Adrenal gland (tissue), 5 donors: Measurements from ENCODE around the gene ZBTB14.

Source experiments
- POLR2A ChIP-seq, 2 donors: fragments of 450-650 bp; IDR thresholded peaks; one replicate each; pipeline ENCODE4 v1.6.1; 2017; ENCODE audit warnings: antibody characterized with exemption in 2 of 2, mild to moderate bottlenecking in 2 of 2, moderate library complexity in 1 of 2
- TF ChIP-seq, protein P1 (sequence below), 6 experiments: fragments of 450-650 bp in 4 of 6; fragments of 200-600 bp in 2 of 6; sonication (generic) in 1 of 6; IDR thresholded peaks; 1 replicate in 5 of 6; 2 replicates in 1 of 6; pipeline versions ENCODE4 v1.5.1 to v1.8.0; 2016 to 2021; ENCODE audit warnings: antibody characterized with exemption in 6 of 6, mild to moderate bottlenecking in 2 of 6, moderate library complexity in 1 of 6
- donor health status: DM: no; HTN: no; CAD: no.

DNA sequence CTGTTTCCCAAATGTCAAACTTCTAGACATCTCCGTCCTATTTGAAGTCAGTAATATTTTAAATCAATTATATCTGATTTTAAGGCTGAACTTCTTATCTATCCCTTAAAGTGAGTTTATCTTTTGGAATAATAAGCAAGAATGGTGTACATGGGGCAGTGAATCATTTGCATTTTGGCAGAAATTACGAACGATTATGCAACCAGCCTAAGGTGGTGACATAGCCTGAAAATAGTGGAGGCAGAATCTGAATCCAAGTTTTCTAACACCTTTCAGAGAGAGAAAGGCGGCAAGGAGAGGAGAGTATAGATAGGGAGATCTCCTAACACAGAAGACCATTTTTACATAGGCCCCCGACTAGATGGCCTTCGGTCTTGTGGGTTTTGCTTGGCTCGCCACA lies 10.7 kb downstream of the ZBTB14 start:
- TF ChIP-seq, protein P1, sequence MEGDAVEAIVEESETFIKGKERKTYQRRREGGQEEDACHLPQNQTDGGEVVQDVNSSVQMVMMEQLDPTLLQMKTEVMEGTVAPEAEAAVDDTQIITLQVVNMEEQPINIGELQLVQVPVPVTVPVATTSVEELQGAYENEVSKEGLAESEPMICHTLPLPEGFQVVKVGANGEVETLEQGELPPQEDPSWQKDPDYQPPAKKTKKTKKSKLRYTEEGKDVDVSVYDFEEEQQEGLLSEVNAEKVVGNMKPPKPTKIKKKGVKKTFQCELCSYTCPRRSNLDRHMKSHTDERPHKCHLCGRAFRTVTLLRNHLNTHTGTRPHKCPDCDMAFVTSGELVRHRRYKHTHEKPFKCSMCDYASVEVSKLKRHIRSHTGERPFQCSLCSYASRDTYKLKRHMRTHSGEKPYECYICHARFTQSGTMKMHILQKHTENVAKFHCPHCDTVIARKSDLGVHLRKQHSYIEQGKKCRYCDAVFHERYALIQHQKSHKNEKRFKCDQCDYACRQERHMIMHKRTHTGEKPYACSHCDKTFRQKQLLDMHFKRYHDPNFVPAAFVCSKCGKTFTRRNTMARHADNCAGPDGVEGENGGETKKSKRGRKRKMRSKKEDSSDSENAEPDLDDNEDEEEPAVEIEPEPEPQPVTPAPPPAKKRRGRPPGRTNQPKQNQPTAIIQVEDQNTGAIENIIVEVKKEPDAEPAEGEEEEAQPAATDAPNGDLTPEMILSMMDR (IDR thresholded peaks at IDR 0.05) = no peak
- no peak for TF ChIP-seq POLR2A (IDR thresholded peaks at IDR 0.05)
